ENCODE results near the gene SMC4.

DNA sequence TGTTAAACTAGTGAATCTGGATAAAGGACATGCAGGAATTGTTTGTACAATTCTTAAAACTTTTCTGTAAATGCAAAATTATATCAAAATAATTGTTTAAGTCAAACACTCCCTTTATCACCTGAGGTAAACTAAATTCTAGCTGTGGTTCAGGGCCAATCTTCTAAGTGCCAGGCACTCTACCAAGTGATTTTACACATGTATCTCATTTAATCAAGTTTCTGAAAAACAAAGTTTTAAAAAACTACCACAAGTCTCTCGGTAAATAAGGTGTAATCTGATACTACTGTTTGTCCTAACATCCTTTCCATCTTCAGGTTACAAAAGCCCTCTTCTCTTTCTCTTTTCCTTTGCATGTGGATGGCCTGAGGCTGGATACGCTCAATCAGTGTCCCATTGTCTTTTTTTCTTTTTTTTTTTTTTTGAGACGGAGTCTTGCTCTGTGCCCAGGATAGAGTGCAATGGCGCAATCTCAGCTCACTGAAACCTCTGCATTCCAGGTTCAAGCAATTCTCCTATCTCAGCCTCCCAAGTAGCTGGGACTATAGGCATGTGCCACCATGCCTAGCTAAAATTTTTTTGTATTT is 19.7 kb upstream of the SMC4 start:
- no peak for TF ChIP-seq EZH2 (IDR thresholded peaks at IDR 0.05; ENCODE audit: borderline replicate concordance, low read depth, low read length, severe bottlenecking)
- TF ChIP-seq, protein P1, sequence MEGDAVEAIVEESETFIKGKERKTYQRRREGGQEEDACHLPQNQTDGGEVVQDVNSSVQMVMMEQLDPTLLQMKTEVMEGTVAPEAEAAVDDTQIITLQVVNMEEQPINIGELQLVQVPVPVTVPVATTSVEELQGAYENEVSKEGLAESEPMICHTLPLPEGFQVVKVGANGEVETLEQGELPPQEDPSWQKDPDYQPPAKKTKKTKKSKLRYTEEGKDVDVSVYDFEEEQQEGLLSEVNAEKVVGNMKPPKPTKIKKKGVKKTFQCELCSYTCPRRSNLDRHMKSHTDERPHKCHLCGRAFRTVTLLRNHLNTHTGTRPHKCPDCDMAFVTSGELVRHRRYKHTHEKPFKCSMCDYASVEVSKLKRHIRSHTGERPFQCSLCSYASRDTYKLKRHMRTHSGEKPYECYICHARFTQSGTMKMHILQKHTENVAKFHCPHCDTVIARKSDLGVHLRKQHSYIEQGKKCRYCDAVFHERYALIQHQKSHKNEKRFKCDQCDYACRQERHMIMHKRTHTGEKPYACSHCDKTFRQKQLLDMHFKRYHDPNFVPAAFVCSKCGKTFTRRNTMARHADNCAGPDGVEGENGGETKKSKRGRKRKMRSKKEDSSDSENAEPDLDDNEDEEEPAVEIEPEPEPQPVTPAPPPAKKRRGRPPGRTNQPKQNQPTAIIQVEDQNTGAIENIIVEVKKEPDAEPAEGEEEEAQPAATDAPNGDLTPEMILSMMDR (IDR thresholded peaks at IDR 0.05; ENCODE audit: borderline replicate concordance, extremely low read depth, low read length, poor library complexity, severe bottlenecking) = no peak

Data from DND-41 (cell line).